GM21529 (cell line): Measurements from ENCODE around the gene EXOC4.
"Not testable (repeated sequence)": the region's sequence is repeated elsewhere in the genome, so short reads cannot be mapped to it uniquely, and the experiment has no call there.

Source experiments
- ATAC-seq: cut with Tn5 transposase; IDR thresholded peaks from one replicate; pipeline ENCODE4 v1.9.1; 2021; ENCODE audit not compliant: unreplicated experiment

The EXOC4 gene

GRCh38 chr7:133313575-133313974 is 60.7 kb downstream of the EXOC4 start:
- no peak for ATAC-seq

- ATAC-seq: no peak
These were observed 61.2 kb downstream of the EXOC4 start for GRCh38 chr7:133314084-133314483.

GRCh38 chr7:133315332-133316040 is 62.6 kb downstream of the EXOC4 start:
- no peak for ATAC-seq

GRCh38 chr7:133319842-133320241 is 67.0 kb downstream of the EXOC4 start:
- ATAC-seq: no peak

- ATAC-seq: no peak
These were observed 68.0 kb downstream of the EXOC4 start for GRCh38 chr7:133320891-133321290.

- not testable (repeated sequence) for ATAC-seq
These were observed 68.5 kb downstream of the EXOC4 start for GRCh38 chr7:133321366-133321765.

- ATAC-seq: not testable (repeated sequence)
These were observed 73.9 kb downstream of the EXOC4 start for GRCh38 chr7:133326745-133327144.

- ATAC-seq: not testable (repeated sequence)
These were observed 75.1 kb downstream of the EXOC4 start for GRCh38 chr7:133328021-133328420.

- no peak for ATAC-seq
These were observed 77.2 kb downstream of the EXOC4 start for GRCh38 chr7:133330085-133330484.

- no peak for ATAC-seq
These were observed 79.0 kb downstream of the EXOC4 start for GRCh38 chr7:133331861-133332260.

GRCh38 chr7:133339772-133340171 is 86.9 kb downstream of the EXOC4 start:
- ATAC-seq: no peak

GRCh38 chr7:133344275-133344674 is 91.4 kb downstream of the EXOC4 start:
- no peak for ATAC-seq

- no peak for ATAC-seq
These were observed 93.0 kb downstream of the EXOC4 start for GRCh38 chr7:133345690-133346421.

GRCh38 chr7:133348250-133348649 is 95.4 kb downstream of the EXOC4 start:
- no peak for ATAC-seq

GRCh38 chr7:133349101-133349500 is 96.2 kb downstream of the EXOC4 start:
- peak; percentile 63 for ATAC-seq

- no peak for ATAC-seq
These were observed 99.6 kb downstream of the EXOC4 start for GRCh38 chr7:133352430-133352829.

GRCh38 chr7:133353775-133354174 is 100.9 kb downstream of the EXOC4 start:
- ATAC-seq: no peak

GRCh38 chr7:133354546-133355324 is 101.9 kb downstream of the EXOC4 start:
- no peak for ATAC-seq

- ATAC-seq: no peak
These were observed 102.4 kb downstream of the EXOC4 start for GRCh38 chr7:133355325-133355708.

GRCh38 chr7:133355822-133356221 is 102.9 kb downstream of the EXOC4 start:
- ATAC-seq: no peak

- no peak for ATAC-seq
These were observed 105.8 kb downstream of the EXOC4 start for GRCh38 chr7:133358708-133359107.

GRCh38 chr7:133359449-133359848 is 106.6 kb downstream of the EXOC4 start:
- ATAC-seq: no peak
